GM18498 (cell line): ENCODE results near the gene TMED7.

Source experiments
- ATAC-seq: cut with Tn5 transposase; IDR thresholded peaks from one replicate; pipeline ENCODE4 v1.9.1; 2021; ENCODE audit warnings: mild to moderate bottlenecking, moderate library complexity; ENCODE audit not compliant: unreplicated experiment

TMED7 gene

GRCh38 chr5:115627295-115627865, 1.5 kb upstream of the TMED7 start:
- ATAC-seq = no peak

- ATAC-seq = peak; percentile 32
Measured at GRCh38 chr5:115626445-115626823, 598 bp upstream of the TMED7 start.

- ATAC-seq = no peak
Measured at GRCh38 chr5:115624994-115625393, 842 bp downstream of the TMED7 start.

- no peak for ATAC-seq
Measured at GRCh38 chr5:115623658-115624057, 2.2 kb downstream of the TMED7 start.

- no peak for ATAC-seq
Measured at GRCh38 chr5:115621365-115621900, 4.4 kb downstream of the TMED7 start.

- ATAC-seq = no peak
Measured at GRCh38 chr5:115616892-115617291, 8.9 kb downstream of the TMED7 start.

GRCh38 chr5:115616472-115616871, 9.4 kb downstream of the TMED7 start:
- ATAC-seq = no peak

GRCh38 chr5:115611873-115612272, 14.0 kb downstream of the TMED7 start:
- ATAC-seq = no peak

GRCh38 chr5:115607935-115608334, 17.9 kb downstream of the TMED7 start:
- ATAC-seq = no peak

GRCh38 chr5:115605436-115605835, 20.4 kb downstream of the TMED7 start:
- no peak for ATAC-seq

GRCh38 chr5:115602591-115603125, 23.2 kb downstream of the TMED7 start:
- ATAC-seq = no peak

- ATAC-seq = peak; percentile 82
Measured at GRCh38 chr5:115601701-115602590, 23.9 kb downstream of the TMED7 start, which contains the start of gene TICAM2. TSS of gene TICAM2 (minus strand) at chr5:115602479. CDS start at chr5:115581256, 21,223 bp downstream.

- no peak for ATAC-seq
Measured at GRCh38 chr5:115600766-115601165, 25.1 kb downstream of the TMED7 start.

- ATAC-seq = no peak
Measured at GRCh38 chr5:115599924-115600323, 25.9 kb downstream of the TMED7 start.

- peak; percentile 32 for ATAC-seq
Measured at GRCh38 chr5:115599502-115599901, 26.3 kb downstream of the TMED7 start.

- ATAC-seq = no peak
Measured at GRCh38 chr5:115594128-115595047, 31.4 kb downstream of the TMED7 start.

- no peak for ATAC-seq
Measured at GRCh38 chr5:115589043-115589442, 36.8 kb downstream of the TMED7 start.

- no peak for ATAC-seq
Measured at GRCh38 chr5:115588640-115589039, 37.2 kb downstream of the TMED7 start.

GRCh38 chr5:115586525-115587146, 39.2 kb downstream of the TMED7 start:
- no peak for ATAC-seq

GRCh38 chr5:115585265-115585664, 40.6 kb downstream of the TMED7 start:
- ATAC-seq = no peak
